ENCODE data around the gene SLC17A9.

SLC17A9 gene

DNA sequence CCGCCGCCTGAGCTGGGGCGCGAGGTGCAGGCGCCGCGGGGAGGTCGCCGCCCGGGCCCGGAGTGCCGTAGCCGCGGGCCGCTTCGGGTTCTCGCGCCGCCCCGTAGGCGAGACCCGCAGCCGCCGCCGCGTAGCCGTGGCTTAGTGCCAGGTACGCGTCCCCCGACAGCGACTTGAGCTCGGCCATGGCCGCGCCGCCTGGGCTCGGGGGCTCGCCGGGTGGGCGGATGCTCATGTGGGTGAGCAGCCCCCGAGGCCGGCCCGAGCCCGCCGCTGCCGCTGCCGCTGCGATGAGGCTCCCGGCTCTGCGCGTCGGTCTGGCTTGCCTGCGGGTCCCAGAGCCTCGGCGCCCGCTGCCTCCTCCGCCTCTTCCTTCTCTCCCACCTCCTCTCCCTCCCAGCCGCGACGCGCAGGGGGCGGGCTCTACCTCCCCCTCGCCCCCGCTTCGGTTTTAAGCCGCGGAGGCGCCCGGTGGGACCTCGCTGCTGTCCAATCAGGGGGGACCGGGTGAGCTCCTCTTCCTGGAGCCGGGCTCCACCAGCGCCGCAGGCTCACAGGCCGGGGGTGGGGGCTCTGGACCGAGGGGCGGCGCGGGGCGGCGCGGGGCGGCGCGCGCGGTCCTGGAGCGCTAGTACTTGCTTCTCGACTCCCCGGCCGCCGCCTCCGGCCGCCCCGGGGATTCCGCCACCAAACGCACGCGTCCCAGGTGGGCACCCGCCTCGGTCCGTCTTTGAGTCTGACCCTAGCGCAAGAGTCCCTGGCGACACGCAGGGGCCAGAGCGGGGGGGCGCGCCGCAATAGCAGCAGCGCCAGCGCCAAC is 54.2 kb downstream of the SLC17A9 start, which contains the start of gene BHLHE23:
BHLHE23 (minus strand) TSS at position 425 of the 820 bp plus-strand sequence; CDS start at position 235, 190 bp downstream.
- DNase-seq, result no peak

DNA sequence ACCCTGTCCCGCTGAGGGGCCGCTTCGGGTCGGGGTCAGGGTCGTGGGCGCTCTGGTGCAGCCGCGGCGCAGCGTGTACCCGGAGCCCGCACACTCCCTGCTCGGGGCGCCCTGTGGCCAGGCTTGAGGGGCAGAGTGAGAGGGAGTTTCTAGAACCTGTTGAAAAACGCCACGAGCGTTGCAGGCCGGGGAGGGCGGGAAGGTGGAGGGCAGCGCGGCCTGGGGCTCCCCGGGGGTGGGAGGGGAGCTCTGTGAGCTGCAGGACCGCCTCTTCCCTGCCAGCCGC is 54.8 kb downstream of the SLC17A9 start:
- no peak for DNase-seq

DNA sequence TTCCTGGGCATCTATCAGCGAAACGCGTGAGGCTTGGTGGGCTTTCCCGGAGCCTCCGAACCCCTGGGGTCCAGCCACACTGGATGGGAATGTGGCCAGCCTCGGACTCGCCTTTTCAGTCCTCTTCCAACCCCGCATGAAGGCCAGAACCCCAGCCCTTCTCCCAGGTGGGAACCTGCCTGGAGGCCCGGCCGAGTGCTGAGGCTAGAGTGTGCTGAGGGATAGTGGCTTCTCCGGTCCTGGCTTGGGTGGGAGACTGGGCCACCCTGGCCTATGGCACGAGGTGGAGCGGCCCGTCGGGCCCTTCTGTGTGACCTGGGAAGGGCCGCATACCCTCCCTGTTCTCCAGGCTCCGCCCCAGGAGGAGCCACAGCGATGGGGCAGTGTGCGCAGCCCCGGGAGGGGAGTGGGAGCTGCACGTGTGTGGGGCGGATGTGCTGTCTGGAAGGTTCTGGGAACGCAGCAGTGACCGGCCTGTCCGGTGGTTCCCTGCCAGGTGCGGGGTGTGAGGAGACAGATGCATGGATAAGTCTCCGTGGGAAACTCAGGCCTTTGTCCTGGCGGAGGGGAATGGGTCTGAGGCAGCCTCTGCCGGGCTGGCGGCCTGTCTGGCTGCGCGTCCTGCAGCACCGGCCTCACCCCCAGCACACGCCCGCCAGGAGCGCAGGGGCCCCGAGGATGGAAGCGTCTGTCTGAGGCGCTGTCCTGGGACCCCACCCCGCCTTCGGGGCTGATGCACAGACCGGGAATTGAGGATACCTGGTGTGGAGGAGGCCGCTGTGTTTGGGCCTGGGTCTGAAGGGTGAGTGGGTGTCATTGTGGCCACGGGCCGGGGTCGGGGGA is 55.4 kb downstream of the SLC17A9 start:
- no peak for DNase-seq

DNA sequence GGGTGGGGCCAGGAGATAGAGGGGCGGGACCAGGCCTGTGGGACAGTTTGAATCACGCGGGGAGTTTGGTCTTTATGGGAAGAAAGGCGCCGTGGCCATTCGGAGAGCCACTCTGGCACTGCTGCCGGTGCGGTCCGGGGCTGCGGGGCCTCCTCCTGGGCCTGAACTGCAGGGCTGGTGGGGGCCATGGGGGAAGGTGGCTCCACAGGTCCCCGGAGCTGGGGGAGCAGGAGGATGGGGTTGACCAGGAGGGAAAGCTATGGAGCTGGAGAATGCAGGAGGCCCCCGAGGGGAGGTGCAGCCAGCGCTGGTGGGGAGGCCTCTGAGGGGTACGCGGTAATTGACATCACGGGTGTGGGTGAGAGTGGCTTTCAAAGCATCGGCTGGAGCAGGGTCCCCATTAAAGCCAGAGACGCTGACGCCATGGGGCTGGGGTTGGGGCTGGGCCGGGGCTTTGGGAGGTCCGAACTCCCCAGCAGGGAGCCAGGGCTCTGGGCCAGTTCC is 56.1 kb downstream of the SLC17A9 start:
- no peak for DNase-seq

GRCh38 chr20:63009045-63009961 is 56.8 kb downstream of the SLC17A9 start:
- DNase-seq, result peak; percentile 46

DNA sequence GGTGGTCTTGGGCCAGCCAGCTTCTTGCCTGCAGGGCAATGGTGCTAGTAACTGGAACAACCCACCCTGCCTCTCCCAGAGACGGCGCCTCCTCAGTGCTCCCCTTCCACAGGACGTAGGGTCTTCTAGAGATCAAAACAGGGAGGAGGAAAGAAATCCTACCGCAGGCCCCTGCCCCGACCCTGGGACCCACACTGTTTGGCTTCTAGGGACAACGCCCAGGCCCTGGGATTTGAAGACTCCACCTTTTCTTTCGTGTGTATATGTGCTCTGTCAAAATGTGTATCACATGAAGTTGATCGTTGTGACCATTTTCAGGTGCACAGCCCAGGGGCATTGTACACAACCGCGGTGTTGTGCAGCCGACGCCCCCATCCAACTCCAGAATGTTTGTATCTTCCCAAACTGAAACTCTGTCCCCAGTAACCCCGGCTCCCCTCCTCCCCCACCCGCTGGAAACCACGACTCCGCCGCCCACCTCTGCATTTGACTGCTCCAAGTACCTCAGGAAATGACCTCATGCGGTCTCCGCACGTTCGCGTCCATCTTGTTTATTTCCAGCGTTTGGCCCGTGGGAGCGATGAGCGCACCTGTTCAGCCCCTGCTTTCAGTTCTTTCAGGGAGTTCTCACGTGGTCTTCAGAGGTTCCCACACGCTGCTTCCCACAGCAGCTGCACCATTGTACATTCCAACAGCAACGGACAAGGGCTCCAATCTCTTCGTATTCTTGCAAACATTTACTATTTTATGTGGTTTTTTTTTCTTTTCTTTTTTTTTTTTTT is 57.7 kb downstream of the SLC17A9 start:
- DNase-seq, result no peak

DNA sequence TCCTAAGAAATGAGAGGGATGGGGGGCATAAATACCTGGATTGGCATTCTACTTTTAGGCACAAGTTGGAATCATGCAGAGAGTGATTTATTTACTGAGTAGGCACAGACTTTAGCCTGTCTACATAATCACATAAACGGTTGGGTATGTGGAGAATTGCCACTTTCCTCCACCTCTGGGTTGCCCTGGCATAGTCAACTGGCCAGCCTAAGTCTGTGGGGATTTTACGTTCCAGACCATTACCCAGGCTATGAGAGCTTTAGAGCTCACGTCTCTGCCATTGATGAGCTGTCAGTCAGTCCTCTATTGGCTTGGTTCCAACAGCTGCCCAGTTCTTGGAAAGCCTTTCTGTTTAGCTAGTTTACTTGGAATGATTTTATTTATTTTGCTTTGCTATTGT is 59.3 kb downstream of the SLC17A9 start:
- no peak for DNase-seq

- DNase-seq, result no peak
These were observed 60.7 kb downstream of the SLC17A9 start for GRCh38 chr20:63013207-63013606.

DNA sequence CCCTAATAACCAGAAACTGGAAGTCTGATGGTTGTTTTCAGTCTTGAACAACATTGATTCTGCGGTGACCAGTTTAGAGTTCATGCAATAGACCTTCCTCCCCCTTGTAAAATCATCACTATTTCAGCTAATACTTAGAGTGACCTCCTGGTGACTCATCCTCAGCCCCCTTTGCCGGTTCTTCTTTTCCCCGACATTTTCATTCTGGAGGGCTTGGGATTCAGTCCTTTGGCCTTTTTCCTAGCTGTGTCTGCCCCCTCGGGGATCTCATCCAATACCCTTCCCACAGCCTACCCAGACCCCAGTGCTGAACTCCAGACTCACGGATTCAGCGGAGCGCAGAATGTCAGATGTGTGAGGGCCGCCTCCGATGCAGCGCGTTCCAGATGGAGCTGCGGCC is 61.8 kb downstream of the SLC17A9 start:
- no peak for DNase-seq

DNA sequence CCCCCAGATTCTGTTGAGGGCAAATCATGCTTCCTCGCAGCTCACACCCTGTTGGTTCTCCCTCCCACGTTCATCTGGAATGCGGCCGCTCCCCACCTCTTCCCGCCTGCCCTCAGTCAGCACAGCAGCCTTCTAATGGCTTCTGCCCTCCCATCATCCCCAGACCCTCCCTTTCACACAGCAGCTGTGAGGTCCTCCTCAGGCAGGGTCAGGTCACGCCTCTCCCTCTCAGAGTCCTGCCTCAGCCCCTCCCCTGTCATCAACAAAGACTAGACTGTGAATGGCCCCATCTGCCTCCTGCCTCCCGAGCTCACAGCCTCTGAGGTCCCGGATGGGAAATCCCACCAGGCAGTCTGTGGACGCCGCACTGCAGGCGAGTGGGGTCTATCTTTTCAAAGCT is 62.2 kb downstream of the SLC17A9 start:
- peak; percentile 38 for DNase-seq

GRCh38 chr20:63015147-63015661 is 62.7 kb downstream of the SLC17A9 start:
- DNase-seq, result no peak

GRCh38 chr20:63015662-63016361 is 63.3 kb downstream of the SLC17A9 start:
- DNase-seq, result no peak

DNA sequence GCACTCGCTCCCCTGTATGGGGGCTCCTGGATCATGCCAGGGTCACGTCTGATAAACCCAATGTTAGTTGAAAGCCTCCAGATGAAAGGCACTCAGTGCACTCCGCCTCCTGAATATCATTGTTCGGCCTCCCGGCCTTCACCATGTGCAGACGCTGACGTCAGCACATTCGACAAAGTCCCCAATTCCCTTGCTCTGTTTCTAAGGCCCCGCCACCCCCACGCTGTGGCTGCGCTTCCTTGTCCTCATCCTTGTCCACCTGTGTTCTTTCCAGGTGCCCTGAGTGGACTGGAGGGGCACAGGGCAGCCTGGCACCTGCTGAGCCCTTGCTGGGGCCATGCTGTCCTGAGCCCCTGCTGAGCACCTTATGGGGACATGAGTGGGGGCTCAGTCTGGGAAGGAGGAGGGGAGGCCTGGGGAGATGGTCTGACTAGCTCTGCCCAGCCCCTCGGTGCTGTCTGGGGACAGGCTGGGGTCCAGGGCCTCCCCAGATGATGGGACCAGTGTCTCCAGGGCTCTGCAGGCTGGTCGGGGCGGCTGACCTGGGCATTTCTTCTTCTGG is 64.1 kb downstream of the SLC17A9 start:
- no peak for DNase-seq

DNA sequence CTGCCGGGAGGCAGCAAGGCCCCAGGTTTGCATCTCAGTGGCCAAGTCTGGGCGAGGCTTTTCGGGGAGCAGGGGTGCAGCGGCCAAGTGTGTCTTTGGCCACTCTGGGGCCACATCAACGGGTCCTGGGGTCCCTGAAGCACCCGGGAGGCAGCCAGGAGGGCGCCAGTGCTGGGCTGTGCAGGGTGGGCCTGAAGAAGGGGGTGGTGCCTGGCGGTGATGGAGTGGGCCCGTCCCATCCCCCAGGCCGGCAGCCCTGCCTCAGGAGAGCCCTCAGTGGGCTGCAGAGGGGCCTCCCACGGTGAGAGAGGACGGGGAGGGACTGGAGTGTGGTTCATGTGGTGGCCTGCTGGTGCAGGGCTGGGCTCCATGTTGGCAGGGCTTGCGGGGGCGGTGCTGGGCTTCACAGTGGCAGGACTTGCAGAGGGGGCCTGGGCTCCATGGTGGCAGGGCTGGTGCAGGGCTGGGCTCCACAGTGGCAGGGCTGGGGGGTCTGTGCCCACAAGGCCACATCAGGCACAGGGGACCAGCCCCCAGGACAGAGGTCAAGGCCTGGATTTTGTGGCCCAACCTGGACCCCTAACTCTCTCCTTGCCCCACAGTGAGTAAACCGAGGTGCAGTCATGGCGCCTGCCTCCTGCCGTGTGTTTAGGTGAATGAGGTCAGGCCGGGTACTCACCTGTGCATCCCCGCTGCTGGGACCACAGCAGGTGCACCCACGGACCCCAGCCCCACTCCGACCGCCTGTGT is 64.7 kb downstream of the SLC17A9 start:
- no peak for DNase-seq

GRCh38 chr20:63017826-63018411 is 65.4 kb downstream of the SLC17A9 start:
- no peak for DNase-seq
